RPMI8226 (cell line): ENCODE measurements around the gene FAAH2.
A peak's percentile ranks its signal among the peaks of the same experiment; 100 is the strongest.
"Not testable (repeated sequence)": the region's sequence is repeated elsewhere in the genome, so short reads cannot be mapped to it uniquely, and the experiment has no call there.

Experiments used
- DNase-seq: peaks from one replicate; pipeline ENCODE4 v3.0.0-alpha.2; 2015

Gene FAAH2, protein sequence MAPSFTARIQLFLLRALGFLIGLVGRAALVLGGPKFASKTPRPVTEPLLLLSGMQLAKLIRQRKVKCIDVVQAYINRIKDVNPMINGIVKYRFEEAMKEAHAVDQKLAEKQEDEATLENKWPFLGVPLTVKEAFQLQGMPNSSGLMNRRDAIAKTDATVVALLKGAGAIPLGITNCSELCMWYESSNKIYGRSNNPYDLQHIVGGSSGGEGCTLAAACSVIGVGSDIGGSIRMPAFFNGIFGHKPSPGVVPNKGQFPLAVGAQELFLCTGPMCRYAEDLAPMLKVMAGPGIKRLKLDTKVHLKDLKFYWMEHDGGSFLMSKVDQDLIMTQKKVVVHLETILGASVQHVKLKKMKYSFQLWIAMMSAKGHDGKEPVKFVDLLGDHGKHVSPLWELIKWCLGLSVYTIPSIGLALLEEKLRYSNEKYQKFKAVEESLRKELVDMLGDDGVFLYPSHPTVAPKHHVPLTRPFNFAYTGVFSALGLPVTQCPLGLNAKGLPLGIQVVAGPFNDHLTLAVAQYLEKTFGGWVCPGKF

GRCh38 chrX:57286507-57287251 lies at the start of gene FAAH2:
Gene FAAH2 (plus strand): TSS chrX:57286706. CDS start chrX:57286826, 120 bp downstream.
- peak; percentile 92 for DNase-seq

DNA sequence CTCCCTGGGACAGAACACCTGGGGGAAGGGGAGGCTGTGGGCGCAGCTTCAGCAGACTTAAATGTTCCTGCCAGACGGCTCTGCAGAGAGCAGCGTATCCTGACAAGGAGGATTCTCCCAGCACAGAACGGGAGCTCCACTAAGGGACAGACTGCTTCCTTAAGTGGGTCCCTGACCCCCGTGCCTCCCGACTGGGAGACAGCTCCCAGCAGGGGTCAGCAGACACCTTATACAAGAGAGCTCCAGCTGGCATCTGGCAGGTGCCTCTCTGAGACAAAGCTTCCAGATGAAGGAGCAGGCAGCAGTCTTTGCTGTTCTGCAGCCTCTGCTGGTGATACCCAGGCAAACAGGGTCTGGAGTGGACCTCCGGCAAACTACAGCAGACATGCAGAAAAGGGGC lies 44.5 kb upstream of the FAAH2 start:
- DNase-seq = no peak

DNA sequence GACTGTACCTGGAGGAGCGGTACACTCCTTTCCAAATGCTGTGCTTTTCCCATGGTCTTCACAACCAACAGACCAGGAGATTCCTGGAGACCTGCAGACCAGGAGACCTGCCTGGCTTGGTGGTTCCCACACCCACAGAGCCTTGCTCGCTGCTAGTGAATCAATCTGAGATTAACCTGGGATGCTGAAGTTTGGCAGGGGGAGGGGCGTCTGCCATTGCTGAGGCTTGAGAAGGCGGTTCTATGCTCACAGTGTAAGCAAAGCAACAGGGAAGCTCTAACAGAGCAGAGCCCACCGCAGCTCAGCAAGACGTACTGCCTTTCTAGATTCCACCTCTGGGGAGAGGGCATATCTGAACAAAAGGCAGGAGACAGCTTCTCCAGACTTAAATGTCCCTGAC lies 34.5 kb upstream of the FAAH2 start:
- no peak for DNase-seq

- no peak for DNase-seq
Observed at GRCh38 chrX:57265126-57265525, 21.4 kb upstream of the FAAH2 start.

- DNase-seq = no peak
Observed at GRCh38 chrX:57266275-57266674, 20.2 kb upstream of the FAAH2 start.

- DNase-seq = no peak
Observed at GRCh38 chrX:57266871-57267270, 19.6 kb upstream of the FAAH2 start.

DNA sequence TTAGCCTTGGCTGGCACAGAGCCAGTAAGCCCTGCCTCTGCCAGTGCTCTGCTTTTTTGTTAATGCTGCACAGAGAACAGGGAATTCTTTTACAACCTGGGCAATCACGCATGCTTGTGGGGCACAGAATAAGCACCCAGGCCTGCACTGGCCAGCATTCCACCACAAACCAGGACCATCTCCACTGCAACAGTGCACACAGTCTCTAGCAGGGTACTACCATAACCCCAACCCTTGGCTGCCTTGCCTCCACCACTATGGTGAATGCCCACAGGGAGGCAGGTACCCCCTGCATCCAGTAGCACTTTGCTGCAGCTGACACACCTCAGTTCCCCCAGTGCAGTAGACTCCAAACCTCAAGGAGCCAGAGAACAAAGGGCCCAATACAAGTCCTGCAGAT lies 19.2 kb upstream of the FAAH2 start:
- peak; percentile 15 for DNase-seq

GRCh38 chrX:57270980-57271379 lies 15.5 kb upstream of the FAAH2 start:
- no peak for DNase-seq

DNA sequence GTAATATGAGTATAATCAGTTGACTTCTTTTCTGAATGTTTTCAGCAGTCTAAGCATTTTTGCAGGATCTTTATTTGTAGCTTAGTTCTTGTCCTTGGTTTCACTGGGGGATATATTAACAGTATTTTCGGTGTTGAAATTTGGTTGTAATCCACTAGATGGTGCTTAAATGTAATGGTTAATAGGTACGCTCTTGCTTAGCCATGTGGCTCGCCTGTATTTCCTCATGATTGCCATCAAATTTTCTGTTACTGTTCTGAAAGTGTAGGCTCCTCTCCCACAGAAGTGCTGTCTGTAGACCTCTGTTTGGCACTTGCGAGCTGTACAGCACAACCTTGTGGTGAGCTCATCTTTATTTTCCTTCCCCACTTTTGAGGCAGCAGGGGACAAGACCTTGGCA lies 3.9 kb upstream of the FAAH2 start:
- DNase-seq = peak; percentile 36

GRCh38 chrX:57285001-57285400 lies 1.5 kb upstream of the FAAH2 start:
- peak; percentile 78 for DNase-seq

DNA sequence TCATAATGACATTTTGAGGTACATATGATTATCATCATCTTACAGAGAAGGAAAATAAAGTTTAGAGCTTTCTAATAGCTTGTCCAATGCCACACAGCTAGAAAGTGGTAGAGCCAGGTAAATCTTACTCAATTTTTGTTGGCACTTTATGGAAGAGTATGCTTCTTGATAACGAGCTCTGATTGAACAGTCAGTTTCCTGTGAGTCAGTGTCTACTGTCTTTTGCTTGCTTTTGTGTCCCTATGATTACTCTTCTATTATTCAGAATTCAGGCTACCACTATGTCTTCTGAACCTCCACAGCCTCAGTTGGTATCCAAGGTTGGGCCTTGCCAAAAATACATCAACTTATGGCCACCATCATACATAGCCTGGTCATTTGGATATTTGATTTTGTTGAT lies 2.6 kb downstream of the FAAH2 start:
- DNase-seq = no peak

- DNase-seq = no peak
Observed at GRCh38 chrX:57294961-57295360, 8.5 kb downstream of the FAAH2 start.

- not testable (repeated sequence) for DNase-seq
Observed at GRCh38 chrX:57295679-57296078, 9.2 kb downstream of the FAAH2 start.

DNA sequence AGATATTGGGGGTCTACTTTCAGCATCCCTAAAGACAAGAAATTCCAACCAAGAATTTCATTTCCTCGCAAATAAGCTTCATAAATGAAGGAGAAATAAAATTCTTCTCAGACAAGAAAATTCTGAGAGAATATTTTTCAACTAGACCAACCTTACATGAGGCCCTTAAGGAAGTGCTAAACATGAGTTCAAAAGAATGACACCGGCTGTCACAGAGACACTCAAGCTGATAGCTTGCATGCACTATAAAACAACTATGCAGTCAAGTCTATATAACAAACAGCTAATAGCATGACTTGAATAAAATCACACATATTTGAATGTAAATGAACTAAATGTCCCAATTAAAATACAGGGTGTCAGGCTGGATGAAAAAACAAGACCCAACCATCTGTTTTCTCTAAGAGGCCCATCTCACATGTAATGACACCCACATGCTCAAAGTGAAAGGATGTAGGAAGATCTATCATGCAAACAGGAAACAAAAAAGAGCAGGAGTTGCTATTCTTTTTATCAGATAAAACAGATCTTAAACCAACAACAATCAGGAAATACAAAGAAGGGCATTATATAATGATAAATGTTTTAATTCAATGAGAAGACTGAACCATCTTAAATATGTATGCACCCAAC lies 27.2 kb downstream of the FAAH2 start:
- DNase-seq = no peak

- no peak for DNase-seq
Observed at GRCh38 chrX:57329008-57329407, 42.5 kb downstream of the FAAH2 start.

GRCh38 chrX:57335790-57336189 lies 49.3 kb downstream of the FAAH2 start:
- not testable (repeated sequence) for DNase-seq

DNA sequence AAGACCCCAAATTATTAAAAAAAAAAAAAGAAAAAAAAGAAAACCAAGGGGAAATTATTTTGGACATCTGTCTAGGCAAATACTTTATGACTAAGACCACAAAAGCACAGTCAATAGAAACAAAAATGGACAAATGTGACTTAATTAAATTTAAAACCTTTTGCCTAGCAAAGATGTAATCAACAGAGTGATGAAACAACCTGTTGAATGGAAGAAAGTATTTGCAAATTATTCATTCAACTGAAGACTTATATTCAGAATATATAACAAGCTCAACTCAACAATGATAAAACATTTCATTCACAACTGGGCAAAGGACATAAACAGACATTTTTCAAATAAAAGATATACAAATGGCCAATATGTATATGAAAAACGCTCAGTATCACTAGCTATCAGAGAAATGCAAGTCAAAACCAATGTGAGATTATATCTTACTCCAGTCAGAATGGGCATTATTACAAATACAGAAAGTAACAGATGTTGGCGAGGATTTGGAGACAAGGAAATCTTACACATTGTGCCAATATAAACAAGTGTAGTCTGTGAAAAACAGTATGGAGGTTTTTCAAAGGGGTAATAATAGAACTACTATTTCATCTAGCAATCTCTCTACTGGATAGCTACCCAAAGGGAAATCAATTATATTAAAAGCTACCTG lies 67.1 kb downstream of the FAAH2 start:
- no peak for DNase-seq

DNA sequence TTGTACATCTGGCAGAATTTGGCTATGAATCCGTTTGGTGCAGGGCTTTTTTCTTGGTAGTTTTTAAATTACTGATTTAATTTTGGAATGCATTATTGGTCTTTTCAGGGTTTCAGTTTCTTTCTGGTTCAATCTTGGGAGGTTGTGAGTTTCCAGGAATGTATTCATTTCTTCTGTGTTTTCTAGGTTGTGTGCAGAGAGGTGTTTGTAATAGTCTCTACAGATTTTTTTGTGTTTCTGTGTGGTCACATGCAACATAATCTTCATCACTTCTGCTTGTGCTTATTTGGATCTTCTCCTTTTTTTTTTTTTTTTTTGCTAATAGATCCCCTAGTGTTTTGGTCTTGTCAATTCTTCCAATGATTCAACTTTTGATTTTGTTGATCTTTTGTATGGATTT lies 77.6 kb downstream of the FAAH2 start:
- DNase-seq = no peak

GRCh38 chrX:57366430-57366829 lies 79.9 kb downstream of the FAAH2 start:
- no peak for DNase-seq

GRCh38 chrX:57367649-57368048 lies 81.1 kb downstream of the FAAH2 start:
- peak; percentile 5 for DNase-seq

- no peak for DNase-seq
Observed at GRCh38 chrX:57368158-57368557, 81.7 kb downstream of the FAAH2 start.

GRCh38 chrX:57379296-57379695 lies 92.8 kb downstream of the FAAH2 start:
- DNase-seq = no peak
